Right kidney (tissue), 1 donor: ENCODE data around the gene HRAS.

Experiments used
- DNase-seq: peaks from one replicate; pipeline ENCODE4 v3.0.0-alpha.2; 2016

Gene HRAS

DNA sequence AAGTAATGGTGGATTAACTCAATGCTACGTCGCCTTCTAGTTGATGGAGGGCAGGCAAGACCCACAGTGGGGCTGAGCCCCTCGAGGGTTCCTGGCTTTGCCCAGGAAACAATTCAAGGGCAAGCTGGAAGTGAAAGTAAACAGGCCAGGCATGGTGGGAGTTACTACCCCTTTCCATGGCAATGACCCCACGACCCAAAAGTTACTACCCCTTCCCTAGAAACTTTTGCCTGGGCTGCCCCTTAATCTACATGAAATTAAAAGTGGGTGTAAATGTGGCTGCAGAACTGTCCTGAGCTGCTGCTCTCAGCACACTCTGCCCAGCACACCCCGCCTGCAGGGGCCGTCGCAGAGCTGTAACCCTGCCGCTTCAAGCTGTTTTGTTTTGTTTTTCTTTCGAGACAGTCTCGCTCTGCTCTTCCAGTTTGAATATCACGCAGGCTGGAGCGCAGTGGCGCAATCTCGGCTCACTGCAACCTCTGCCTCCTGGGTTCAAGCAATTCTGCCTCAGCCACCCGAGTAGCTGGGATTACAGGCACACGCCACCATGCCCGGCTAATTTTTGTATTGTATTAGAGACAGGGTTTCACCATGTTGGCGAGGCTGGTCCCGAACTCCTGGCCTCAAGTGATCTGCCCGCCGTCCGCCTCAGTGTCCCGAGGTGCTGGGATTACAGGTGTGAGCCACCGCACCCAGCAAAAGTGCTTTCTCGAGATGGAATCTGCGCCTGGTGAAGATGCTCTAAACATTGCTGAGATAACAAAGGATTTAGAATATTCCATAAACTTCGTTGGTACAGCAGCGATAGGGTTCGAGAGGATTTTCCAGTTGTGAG is 22.4 kb downstream of the HRAS start:
- DNase-seq, result no peak

GRCh38 chr11:508956-509355 is 26.4 kb downstream of the HRAS start:
- DNase-seq, result no peak

- no peak for DNase-seq
Measured at GRCh38 chr11:507727-508515, 27.5 kb downstream of the HRAS start.

DNA sequence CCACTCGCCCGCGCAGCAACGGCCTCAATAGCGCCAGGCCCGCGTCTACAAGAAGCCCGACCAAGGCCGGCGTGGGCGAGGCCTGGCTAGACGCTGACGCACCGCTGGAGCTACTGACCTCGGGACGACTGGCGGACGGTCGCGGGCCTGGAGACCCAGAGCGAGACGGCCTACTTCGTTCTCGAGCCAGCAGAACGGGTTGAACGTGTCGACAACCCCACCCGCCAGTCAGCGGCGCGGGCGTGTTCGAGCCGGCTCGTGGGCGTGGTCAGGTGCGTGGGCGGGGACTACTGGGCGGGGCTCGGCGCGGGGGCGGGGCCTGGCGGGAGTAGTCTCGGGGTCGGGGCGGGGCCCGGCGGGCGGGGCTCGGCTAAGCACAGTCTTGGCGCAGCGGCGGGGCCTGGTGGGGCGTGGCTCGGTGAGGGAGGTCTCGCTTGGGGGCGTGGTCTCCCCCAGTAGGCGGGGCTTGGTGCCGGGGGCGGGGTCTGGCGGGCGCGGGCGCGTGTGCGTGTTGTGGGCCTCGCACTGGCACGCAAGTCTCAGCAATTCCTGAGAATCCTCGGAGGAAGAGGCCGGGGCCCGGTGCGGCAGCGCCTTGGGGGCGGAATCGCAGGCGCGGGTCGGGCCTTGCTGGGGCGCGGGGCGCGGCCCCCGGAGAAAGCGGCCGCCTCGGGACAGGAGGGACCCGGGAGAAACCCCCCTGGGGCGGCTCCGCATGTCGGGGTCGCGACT is 28.2 kb downstream of the HRAS start, which contains the start of gene RNH1:
TSS of gene RNH1 (minus strand) at position 248 of the 732 bp plus-strand sequence. CDS start 5,080 bp downstream, outside the sequence.
- peak; percentile 96 for DNase-seq

DNA sequence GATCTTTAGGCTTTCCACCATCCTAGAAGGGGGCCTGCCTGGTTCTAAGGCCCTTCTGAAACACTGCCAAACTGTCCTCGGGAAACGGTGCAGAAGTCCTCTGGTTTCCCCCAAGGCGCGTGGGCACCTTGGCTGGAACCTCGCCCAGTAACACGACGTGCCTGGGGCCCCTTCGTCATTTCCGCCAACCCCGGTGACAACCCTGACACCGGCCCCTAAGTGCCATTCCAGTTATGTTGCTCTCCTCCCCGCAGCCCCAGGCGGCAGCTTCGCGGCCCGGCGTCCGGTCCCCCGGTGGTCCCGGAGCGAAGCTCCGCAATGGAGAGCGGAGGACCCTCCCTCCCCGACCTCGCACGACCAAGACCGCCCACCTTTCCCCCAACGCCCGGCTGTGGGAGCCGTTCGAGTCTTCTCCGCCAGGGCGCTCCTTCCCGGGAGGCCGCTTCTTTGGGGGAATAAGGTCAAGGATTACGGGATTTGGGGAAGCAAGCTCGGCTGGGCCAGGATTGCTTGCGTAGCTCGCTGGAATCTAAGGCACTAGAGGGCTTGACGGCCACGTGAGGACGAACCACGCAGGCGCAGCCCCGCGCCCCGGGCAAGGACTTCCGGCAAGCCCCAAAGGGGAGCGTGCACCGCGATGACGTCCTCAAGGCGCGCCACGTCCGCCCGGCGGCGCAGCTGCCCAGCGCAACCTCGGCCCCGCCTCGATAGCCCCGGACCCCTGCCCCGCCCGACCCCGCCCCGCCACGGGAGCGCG is 29.0 kb downstream of the HRAS start:
- peak; percentile 78 for DNase-seq

GRCh38 chr11:504994-505344 is 30.4 kb downstream of the HRAS start:
- no peak for DNase-seq

DNA sequence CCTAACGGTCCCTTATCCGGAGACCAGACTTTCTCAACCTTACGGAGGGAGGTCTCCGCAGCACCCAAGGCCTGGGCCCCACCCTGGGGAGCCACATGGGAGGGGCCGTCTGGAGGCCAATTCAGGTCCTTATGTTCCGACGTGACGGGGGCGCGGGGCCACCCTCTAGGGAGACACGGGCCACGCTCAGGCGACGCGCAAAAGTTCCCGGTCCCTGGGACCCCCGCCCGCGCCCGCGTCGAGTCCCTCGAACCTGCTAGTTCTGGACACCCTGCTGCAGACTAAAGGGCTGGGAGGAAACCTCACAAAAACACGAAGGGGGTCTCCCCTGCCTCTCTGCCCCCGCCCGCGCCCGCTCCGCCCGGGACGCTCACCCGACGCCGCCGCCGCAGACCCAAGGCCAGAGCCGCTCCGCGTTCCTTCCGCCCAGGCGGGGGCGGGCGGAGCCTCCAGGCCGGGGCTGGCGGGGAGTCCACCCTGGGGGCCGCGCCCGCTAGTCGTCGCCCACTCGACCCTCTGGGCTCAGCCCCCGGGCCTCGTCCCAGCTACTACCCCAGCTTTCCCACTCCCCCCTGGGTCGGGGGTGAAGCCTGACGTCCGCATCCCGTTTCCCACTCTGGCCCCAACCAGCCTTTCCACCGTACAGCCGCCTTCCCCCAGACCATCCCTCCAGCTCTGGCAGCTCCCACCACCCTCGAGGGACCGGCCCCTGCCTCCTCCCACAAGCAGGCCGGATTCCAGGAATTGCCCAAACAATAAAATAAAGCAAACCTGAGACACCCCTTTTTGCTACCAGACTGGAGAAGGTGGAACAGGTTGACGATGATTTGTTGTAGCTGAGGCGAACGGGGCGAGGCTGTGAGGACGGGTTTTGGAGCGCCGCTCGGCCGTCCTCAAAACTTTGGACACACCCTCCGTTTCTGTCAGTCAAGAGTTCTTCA is 31.1 kb downstream of the HRAS start:
- DNase-seq, result peak; percentile 78

DNA sequence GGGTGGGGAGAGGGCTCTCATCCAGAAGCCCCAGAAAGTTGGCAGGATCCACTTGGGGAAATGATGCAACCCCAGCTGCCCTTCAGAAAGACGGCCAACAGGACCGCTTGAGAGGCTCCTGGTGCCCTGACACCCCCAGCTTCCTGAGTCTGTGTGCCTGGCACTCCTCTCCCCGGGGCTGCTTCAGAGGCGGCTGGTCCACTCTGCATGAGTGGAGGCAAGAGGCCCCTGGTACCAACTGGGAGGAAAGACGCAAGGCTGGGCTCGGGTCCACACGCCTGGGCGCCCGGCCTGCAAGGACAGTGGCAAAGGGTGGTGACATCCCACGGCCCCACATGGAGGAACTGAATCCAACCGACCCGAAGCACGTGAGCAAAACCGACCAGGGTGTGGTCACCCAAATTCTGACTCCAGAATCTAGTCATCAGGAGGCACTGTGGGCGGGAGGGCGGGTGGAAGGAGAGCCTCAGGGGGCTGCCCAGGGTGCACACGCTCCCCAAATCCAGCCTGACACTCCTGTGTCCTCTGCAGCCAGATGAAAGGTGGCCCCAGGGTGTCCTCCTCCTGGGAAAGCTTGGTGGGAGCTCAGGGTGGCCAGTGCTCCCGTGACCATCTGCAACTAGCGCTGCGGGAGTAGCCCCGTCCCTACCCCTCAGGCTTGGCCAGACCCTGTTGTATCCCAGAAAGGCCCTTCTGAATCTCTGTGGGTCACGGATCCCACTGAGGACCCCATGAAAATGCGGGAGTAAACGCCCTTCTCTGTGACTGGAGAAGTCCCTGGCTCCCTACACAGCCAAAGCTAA is 32.0 kb downstream of the HRAS start:
- no peak for DNase-seq

DNA sequence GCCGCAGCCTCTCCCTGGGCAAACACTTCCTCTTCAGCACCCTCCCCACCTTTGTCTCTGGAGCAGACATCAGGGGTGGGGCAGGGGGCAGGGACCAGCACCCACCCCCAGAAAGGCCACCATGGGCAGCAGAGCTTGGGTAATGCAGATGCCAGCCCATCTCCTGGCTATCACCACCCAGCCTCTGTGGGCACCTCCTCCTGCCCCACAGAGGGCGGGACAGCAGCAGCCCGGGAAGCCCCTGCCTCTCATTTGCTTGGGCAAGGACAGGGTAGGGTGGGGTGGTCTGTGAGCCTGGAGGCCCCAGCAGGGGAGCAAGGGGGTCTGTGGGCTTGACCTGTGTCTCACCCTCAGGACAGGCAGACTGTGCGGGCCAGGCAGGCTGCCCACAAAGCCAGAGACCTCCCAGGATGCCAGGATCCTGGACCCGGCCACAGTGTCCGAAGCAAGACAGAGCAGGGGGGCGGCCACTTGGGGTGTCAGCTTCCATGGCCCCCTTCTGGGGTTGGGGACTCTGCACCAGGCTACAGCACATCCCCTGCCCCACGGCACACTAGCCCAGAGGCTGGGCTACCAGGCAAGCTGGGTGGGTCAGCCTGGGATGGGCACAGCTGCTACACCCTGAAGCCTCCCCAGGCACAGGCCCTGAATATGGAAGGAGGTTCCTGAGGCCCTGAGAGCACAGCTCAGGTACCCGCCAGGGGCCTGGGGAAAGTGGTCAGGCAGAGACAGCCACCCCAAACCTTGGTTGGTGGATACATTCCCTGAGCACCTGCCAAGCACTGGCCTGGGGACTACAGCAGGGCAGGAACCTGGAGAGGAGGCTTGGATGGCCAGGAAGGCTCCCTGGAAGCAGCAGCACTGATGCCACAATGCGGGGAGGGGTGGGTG is 32.8 kb downstream of the HRAS start:
- no peak for DNase-seq

DNA sequence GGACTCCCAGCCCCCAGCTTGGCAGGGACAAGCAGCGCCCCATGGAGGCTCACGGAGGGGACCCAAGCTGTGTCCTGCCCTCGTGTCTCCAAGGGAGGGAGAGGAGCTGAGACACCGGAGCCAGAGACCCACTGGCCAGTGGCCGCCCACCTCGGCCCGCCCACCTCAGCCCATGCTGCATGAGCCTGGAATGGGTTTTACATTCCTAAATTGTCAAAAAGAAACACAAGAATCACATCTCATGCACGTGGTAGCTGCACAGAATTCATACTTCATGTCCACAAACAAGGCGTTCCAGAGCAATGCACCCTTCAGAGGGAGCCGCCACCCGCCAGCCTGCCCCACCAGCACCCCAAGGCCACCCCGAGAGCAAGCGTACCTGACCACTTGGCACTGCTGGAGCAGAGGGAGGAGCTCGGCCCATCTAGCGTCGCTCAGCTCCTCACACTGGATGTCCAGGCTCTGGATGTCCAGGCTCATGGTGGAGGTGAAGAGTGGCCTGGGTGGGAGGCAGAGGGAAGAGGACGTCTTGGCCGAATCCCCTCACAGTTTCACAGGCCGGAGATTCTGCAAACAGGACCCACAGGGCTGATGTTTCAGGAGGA is 33.6 kb downstream of the HRAS start:
- no peak for DNase-seq

- DNase-seq, result no peak
Measured at GRCh38 chr11:501001-501682, 34.2 kb downstream of the HRAS start.

- no peak for DNase-seq
Measured at GRCh38 chr11:499201-500076, 35.9 kb downstream of the HRAS start.

GRCh38 chr11:498297-499181 is 36.8 kb downstream of the HRAS start:
- DNase-seq, result no peak

DNA sequence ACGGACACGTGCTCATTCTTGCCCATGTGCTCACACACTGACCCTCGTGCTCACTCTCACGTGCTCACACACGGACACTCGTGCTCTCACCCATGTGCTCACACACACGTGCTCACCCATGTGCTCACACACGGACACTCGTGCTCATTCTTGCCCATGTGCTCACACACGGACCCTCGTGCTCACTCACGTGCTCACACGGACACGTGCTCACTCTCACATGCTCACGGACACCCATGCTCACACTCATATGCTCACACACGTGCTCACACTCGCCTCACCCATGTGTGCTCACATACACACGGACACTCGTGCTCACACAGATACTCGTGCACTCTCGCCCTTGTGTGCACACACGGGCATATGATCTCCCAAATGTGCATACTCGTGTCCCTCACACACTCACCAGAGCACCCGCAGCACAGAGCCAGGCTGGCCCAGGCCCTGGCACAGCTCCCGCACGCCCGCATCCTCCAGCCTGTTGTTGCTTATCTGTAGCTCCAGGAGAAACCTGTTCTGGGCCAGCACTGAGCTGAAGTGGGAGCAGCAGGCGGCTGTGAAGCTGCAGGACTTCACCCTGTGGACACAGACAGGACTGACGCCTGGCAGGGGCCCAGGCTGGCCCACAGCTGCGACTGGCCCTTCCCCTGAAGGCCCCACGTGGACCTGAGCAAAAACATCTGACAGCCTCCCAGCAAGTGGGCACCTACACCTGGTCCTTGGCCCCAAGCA is 37.6 kb downstream of the HRAS start:
- no peak for DNase-seq
